ENCODE results near the gene DAD1. TPM values are rescaled to one million over a fixed set of nuclear protein-coding genes. Genes with fewer than 3 reads are reported as not detected.
"Not testable (repeated sequence)": the region's sequence is repeated elsewhere in the genome, so short reads cannot be mapped to it uniquely, and the experiment has no call there.

The DAD1 gene
- total RNA-seq, 1 donor from 2014 or later = 149 TPM

DNA sequence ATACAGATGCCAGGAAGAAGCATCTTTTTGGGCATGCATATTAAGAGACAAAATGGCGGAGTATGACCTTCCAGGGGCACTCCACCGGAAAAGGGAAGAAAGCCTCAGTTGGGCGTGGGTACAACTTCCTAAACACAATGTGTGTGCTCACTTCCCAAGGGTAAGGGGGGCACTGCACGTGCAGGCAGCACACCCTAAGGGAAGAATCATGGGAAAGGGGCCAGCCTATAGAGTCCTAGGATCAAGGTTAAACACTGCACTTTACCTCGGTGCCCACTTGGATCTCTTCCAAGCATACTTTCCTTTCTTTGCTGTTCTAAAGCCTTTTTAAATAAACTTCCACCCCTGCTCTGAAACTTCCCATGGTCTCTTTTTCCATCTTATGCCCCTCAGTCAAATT, 40.3 kb upstream of the DAD1 start:
- Mint-ChIP-seq H3K36me3 (ENCODE audit: insufficient read depth) (no peaks in the 10 kb centered on the region), H3K9me3 (ENCODE audit: low read depth) (peaks cover 16% of the 10 kb centered on the region), H3K4me1 (ENCODE audit: low read depth) (no peaks in the 10 kb centered on the region), H3K27me3 (no peaks in the 10 kb centered on the region), H3K4me3 (ENCODE audit: low read depth) (no peak overlapping the region), H3K27ac (no peak overlapping the region)
- no peak for DNase-seq (ENCODE audit: low spot score, unreplicated experiment)
- TF ChIP-seq, protein P1, sequence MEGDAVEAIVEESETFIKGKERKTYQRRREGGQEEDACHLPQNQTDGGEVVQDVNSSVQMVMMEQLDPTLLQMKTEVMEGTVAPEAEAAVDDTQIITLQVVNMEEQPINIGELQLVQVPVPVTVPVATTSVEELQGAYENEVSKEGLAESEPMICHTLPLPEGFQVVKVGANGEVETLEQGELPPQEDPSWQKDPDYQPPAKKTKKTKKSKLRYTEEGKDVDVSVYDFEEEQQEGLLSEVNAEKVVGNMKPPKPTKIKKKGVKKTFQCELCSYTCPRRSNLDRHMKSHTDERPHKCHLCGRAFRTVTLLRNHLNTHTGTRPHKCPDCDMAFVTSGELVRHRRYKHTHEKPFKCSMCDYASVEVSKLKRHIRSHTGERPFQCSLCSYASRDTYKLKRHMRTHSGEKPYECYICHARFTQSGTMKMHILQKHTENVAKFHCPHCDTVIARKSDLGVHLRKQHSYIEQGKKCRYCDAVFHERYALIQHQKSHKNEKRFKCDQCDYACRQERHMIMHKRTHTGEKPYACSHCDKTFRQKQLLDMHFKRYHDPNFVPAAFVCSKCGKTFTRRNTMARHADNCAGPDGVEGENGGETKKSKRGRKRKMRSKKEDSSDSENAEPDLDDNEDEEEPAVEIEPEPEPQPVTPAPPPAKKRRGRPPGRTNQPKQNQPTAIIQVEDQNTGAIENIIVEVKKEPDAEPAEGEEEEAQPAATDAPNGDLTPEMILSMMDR (IDR thresholded peaks at IDR 0.05; ENCODE audit: unreplicated experiment) = no peak

DNA sequence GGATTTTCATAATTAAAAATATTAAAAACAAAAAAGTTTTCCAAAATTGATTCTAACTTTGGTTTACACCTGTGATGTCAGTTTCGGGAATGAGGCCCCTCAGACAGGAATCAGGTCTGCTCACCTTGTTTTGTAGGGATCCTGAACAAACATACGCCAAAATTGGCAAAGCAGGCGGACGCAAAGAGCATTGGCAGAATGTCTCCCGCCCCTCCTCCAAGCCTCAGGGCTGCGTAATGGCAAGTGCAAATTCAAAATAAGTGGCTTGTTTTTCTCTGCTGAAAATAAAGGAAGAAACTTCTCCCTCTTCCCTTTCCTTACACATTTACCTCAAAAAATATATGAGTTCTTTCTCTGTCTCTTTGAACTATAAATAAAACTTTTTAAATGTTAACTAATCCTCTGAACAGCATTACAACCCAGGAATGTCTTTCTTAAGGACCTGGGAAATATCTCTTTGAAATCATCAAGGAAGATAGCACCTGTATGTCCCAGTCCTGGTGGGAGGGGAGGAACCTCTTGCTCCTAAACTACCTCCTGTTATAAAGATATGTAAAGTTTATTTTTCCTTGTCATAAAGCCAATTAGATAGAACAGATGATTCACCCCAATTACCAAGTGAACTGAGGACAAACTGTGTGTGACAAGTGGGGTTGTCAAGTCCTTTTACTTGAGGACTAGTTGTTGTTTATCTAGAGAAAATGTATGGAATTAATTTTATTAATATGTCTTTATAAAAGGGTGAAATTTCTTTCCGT, 38.7 kb upstream of the DAD1 start:
- no peak for DNase-seq (ENCODE audit: low spot score, unreplicated experiment)
- Mint-ChIP-seq H3K9me3 (ENCODE audit: low read depth) (peaks cover 16% of the 10 kb centered on the region), H3K27me3 (no peaks in the 10 kb centered on the region), H3K36me3 (ENCODE audit: insufficient read depth) (no peaks in the 10 kb centered on the region), H3K4me3 (ENCODE audit: low read depth) (no peak overlapping the region), H3K4me1 (ENCODE audit: low read depth) (no peaks in the 10 kb centered on the region), H3K27ac (no peak overlapping the region)
- TF ChIP-seq, protein P1 (IDR thresholded peaks at IDR 0.05; ENCODE audit: unreplicated experiment) = no peak

DNA sequence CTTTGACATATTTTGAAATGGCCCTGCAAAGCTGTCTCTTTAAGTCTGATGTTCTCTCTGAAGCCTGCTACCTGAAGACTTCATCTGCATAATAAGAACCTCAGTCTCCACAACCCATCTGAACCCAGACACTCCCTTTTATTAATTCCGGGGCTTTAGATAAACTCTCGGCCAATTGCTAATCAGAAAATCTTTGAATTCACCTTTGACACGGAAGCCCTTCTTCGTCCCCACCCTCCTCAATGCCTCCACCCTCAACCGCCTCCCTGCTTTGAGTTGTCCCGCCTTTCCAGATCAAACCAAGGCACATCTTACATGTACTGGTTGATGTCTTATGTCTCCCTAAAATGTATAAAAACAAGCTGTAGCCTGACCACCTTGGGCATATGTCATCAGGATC, 37.6 kb upstream of the DAD1 start:
- no peak overlapping the region for H3K27ac Mint-ChIP-seq
- peaks cover under 1% of the 10 kb centered on the region for H3K36me3 Mint-ChIP-seq (ENCODE audit: insufficient read depth)
- peaks cover 17% of the 10 kb centered on the region for H3K9me3 Mint-ChIP-seq (ENCODE audit: low read depth)
- DNase-seq (ENCODE audit: low spot score, unreplicated experiment) = no peak
- no peak overlapping the region for H3K4me3 Mint-ChIP-seq (ENCODE audit: low read depth)
- TF ChIP-seq, protein P1 (IDR thresholded peaks at IDR 0.05; ENCODE audit: unreplicated experiment) = no peak
- no peaks in the 10 kb centered on the region for H3K4me1 Mint-ChIP-seq (ENCODE audit: low read depth)
- no peaks in the 10 kb centered on the region for H3K27me3 Mint-ChIP-seq

DNA sequence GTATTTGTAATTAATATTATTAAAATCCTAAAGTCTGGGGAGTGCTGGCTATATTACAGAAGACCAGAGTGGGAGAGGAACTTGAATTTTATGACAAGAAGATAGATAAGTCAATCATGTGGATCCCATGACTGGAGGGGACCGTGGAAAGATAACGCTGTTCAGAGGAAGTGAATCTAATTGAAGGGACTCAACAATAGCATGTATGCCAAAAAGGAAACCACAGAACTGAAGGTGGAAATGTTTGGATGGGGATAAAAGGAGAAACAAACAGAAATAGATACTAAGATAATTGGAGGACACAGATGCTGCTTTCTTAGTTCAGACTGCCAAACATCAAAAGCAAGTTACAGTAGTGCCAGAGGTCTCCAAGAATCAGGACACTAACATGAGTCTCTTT, 34.0 kb upstream of the DAD1 start:
- DNase-seq (ENCODE audit: low spot score, unreplicated experiment) = no peak
- TF ChIP-seq, protein P1 (IDR thresholded peaks at IDR 0.05; ENCODE audit: unreplicated experiment) = no peak
- H3K27me3 Mint-ChIP-seq = no peaks in the 10 kb centered on the region
- no peak overlapping the region for H3K4me3 Mint-ChIP-seq (ENCODE audit: low read depth)
- H3K36me3 Mint-ChIP-seq (ENCODE audit: insufficient read depth) = peaks cover 3% of the 10 kb centered on the region
- no peak overlapping the region for H3K27ac Mint-ChIP-seq
- peaks cover 7% of the 10 kb centered on the region for H3K9me3 Mint-ChIP-seq (ENCODE audit: low read depth)
- H3K4me1 Mint-ChIP-seq (ENCODE audit: low read depth) = no peaks in the 10 kb centered on the region

DNA sequence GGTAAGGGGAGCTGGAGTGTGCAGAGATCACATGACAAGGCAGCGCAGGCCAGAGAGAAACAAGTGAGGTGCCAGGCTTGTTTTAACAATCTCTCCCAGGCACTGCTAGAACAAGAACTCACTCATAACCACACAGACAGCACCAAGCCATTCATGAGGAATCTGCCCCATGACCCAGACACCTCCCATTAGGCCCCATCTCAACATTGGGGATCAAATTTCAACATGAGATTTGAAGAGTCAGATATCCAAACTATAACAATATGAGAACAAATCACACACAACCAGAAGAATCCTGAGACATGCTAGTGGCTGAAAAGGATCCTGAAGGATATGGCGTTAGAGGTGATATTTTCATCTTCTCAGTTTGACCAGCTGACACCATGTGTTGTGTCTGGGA, 33.2 kb upstream of the DAD1 start:
- Mint-ChIP-seq H3K4me1 (ENCODE audit: low read depth) (no peaks in the 10 kb centered on the region), H3K36me3 (ENCODE audit: insufficient read depth) (peaks cover 3% of the 10 kb centered on the region), H3K27ac (no peak overlapping the region), H3K4me3 (ENCODE audit: low read depth) (no peak overlapping the region), H3K27me3 (no peaks in the 10 kb centered on the region), H3K9me3 (ENCODE audit: low read depth) (peaks cover 7% of the 10 kb centered on the region)
- no peak for DNase-seq (ENCODE audit: low spot score, unreplicated experiment)
- TF ChIP-seq, protein P1 (IDR thresholded peaks at IDR 0.05; ENCODE audit: unreplicated experiment) = no peak

DNA sequence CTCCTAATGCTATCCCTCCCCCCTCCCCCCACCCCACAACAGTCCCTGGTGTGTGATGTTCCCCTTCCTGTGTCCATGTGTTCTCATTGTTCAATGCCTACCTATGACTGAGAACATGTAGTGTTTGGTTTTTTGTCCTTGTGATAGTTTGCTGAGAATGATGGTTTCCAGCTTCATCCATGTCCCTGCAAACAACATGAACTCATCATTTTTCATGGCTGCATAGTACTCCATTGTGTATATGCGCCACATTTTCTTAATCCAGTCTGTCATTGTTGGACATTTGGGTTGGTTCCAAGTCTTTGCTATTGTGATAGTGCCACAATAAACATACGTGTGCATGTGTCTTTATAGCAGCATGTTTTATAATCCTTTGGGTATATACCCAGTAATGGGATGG, 26.7 kb upstream of the DAD1 start:
- not testable (repeated sequence) for H3K27me3 Mint-ChIP-seq; H3K9me3 Mint-ChIP-seq (ENCODE audit: low read depth); H3K27ac Mint-ChIP-seq; H3K4me3 Mint-ChIP-seq (ENCODE audit: low read depth); DNase-seq (ENCODE audit: low spot score, unreplicated experiment); H3K36me3 Mint-ChIP-seq (ENCODE audit: insufficient read depth)
- peaks cover 14% of the 10 kb centered on the region for H3K4me1 Mint-ChIP-seq (ENCODE audit: low read depth)

Measured in progenitor cell of endocrine pancreas (in vitro differentiated cells).